ENCODE results near the gene CCT5. TPM values are rescaled to one million over a fixed set of nuclear protein-coding genes. Genes with fewer than 3 reads are reported as not detected.

The CCT5 gene
- total RNA-seq, 1 experiment from 2014 or later: 532 TPM

GRCh38 chr5:10268100-10268499, 18.0 kb downstream of the CCT5 start:
- WGBS (ENCODE audit: extremely low coverage, insufficient read length, low lambda C conversion rate): no CpG with 5 or more reads among the region's 10 CpGs
- H4K5ac ChIP-seq (ENCODE audit: insufficient read length, low read depth, low read length): no peak overlapping the region
- H3K79me1 ChIP-seq (ENCODE audit: insufficient read depth, low read depth, low read length, poor library complexity, severe bottlenecking): no peaks in the 10 kb centered on the region

More at GRCh38 chr5:10268100-10268499, 18.0 kb downstream of the CCT5 start:
- H3K4ac ChIP-seq (ENCODE audit: low read depth, low read length): no peak overlapping the region
- H2BK12ac ChIP-seq (ENCODE audit: insufficient read length, low read depth, low read length): no peak overlapping the region
- no peak overlapping the region for H4K8ac ChIP-seq (replicated peaks; ENCODE audit: insufficient read length, low read depth, low read length)
- H3T11ph ChIP-seq (ENCODE audit: low read length): no peak overlapping the region
- H2BK15ac ChIP-seq (ENCODE audit: low read depth, low read length): no peak overlapping the region
- DNase-seq: no peak
- no peaks in the 10 kb centered on the region for H3K23me2 ChIP-seq (ENCODE audit: insufficient read length, low read depth, low read length, poor library complexity, severe bottlenecking)
- no peak overlapping the region for H4K91ac ChIP-seq (ENCODE audit: insufficient read length, low read depth, low read length)
- H2AK5ac ChIP-seq (ENCODE audit: insufficient read length, low read length): no peak overlapping the region
- peaks cover 3 to 6% of the 10 kb centered on the region in 2 experiments; a peak in 4 of 5 replicates for H3K9me3 Mint-ChIP-seq
- no peaks in the 10 kb centered on the region for H3K79me2 ChIP-seq (ENCODE audit: insufficient read depth, low read length)
- H3K18ac ChIP-seq (ENCODE audit: insufficient read length, low read depth, low read length): no peak overlapping the region
- peaks cover 5% of the 10 kb centered on the region; the same call in 1 of the 2 replicates for H3K4me1 ChIP-seq (ENCODE audit: insufficient read depth, low read length)
- no peak overlapping the region for H3K14ac ChIP-seq (ENCODE audit: insufficient read depth, low read length)
- H2BK20ac ChIP-seq (ENCODE audit: low read depth, low read length, poor library complexity, severe bottlenecking): no peak overlapping the region
- H3K27me3 ChIP-seq (ENCODE audit: insufficient read depth, low read length): no peaks in the 10 kb centered on the region
- no peak overlapping the region for H2BK5ac ChIP-seq (ENCODE audit: insufficient read length, low read length)
- H3K9me3 ChIP-seq (ENCODE audit: control insufficient read depth, low read depth, low read length): no peaks in the 10 kb centered on the region
- TF ChIP-seq CTCF (conservative IDR thresholded peaks at IDR 0.05): no peak
- no peak overlapping the region for H3K27ac ChIP-seq (ENCODE audit: insufficient read length, low read depth, low read length)
- no peak overlapping the region for H3K56ac ChIP-seq (ENCODE audit: insufficient read length, low read depth, low read length)
- H3K27me3 Mint-ChIP-seq (ENCODE audit: low read depth): no peaks in the 10 kb centered on the region; the same call in 1 of the 2 replicates
- H2AFZ ChIP-seq (ENCODE audit: low read length): no peak overlapping the region
- H2BK120ac ChIP-seq (ENCODE audit: low read depth, low read length, poor library complexity, severe bottlenecking): no peak overlapping the region
- peaks cover 14 to 27% (median 26%) of the 10 kb centered on the region in 3 experiments; a peak in 6 of 7 replicates for H3K36me3 Mint-ChIP-seq (ENCODE audit: insufficient read depth in 1 of 3, low read depth in 3 of 3)
- H3K4me1 Mint-ChIP-seq: peaks cover 22 to 24% of the 10 kb centered on the region in 2 experiments
- no peak overlapping the region for H3K4me2 ChIP-seq (ENCODE audit: insufficient read depth, insufficient read length, low read length)
- H4K20me1 ChIP-seq (ENCODE audit: control insufficient read depth, insufficient read depth, insufficient read length): no peaks in the 10 kb centered on the region
- H3K4me3 Mint-ChIP-seq: no peak overlapping the region
- H3K27ac Mint-ChIP-seq: peak overlapping the region in 1 of 3 experiments; percentile 42; a peak in 1 of 7 replicates
- no peak overlapping the region for H3K23ac ChIP-seq (ENCODE audit: insufficient read length, low read depth, low read length)
- H3K9ac ChIP-seq (ENCODE audit: extremely low read depth, insufficient read length, low read length): no peak overlapping the region

All from H9 (cell line).